PC-9 (cell line): ENCODE data around the gene PRR7. TPM values are rescaled to one million over a fixed set of nuclear protein-coding genes. Genes with fewer than 3 reads are reported as not detected.

Experiments
- BruUV-seq: library from RNA; stranded (reverse); fragments of 400-500 nt; replicated peaks from 2 replicates; lab custom pipeline; 2021; lab: Mats Ljungman, UMichigan
- CTCF ChIA-PET: fragments of 300-600 bp; sonication (Branson Sonifier 250); formaldehyde crosslinking; loops from one replicate; lab custom pipeline; 2022; ENCODE audit warnings: antibody characterized with exemption; lab: Charles Lee
- POLR2A ChIA-PET: fragments of 300-600 bp; sonication (Branson Sonifier 250); formaldehyde crosslinking; loops from one replicate; lab custom pipeline; 2022; ENCODE audit warnings: antibody characterized with exemption; ENCODE audit not compliant: unreplicated experiment; lab: Charles Lee
- DNase-seq, 2 experiments: peaks; one replicate each; pipeline versions ENCODE4 v3.0.0 to v3.0.0-alpha.2; 2015 to 2022; ENCODE audit warnings: mixed read lengths in 1 of 2
- H2AFZ ChIP-seq: fragments of 200-600 bp; sonication (generic); 2 replicates; pipeline ENCODE4 v1.8.1; 2017; ENCODE audit warnings: antibody characterized with exemption
- H3F3A ChIP-seq: fragments of 200-600 bp; sonication (generic); 2 replicates; pipeline ENCODE4 v1.8.1; 2017; ENCODE audit warnings: antibody characterized with exemption, mild to moderate bottlenecking, low read depth; ENCODE audit not compliant: insufficient read depth
- H3K27ac ChIP-seq: fragments of 200-600 bp; sonication (generic); 2 replicates; pipeline ENCODE4 v1.6.1; 2016; ENCODE audit warnings: mixed run types
- H3K27me3 ChIP-seq: fragments of 200-600 bp; sonication (generic); 2 replicates; pipeline ENCODE4 v1.6.1; 2016; ENCODE audit warnings: low read depth, mixed run types; ENCODE audit not compliant: insufficient read depth
- H3K36me3 ChIP-seq: fragments of 200-600 bp; sonication (generic); 2 replicates; pipeline ENCODE4 v1.6.1; 2016; ENCODE audit warnings: low read depth, mixed run types
- H3K4me1 ChIP-seq: fragments of 200-600 bp; sonication (generic); replicated peaks from 2 replicates; pipeline ENCODE4 v1.6.1; 2016; ENCODE audit warnings: mixed run types; ENCODE audit not compliant: insufficient read depth
- H3K4me2 ChIP-seq: fragments of 200-600 bp; sonication (generic); 2 replicates; pipeline ENCODE4 v1.6.1; 2017; ENCODE audit warnings: mixed run types
- H3K4me3 ChIP-seq: fragments of 200-600 bp; sonication (generic); 2 replicates; pipeline ENCODE4 v1.6.1; 2016; ENCODE audit warnings: mixed run types
- H3K79me2 ChIP-seq: fragments of 200-600 bp; sonication (generic); 2 replicates; pipeline ENCODE4 v1.6.1; 2017; ENCODE audit warnings: low read depth, mixed run types
- H3K9me2 ChIP-seq: fragments of 200-600 bp; sonication (generic); 2 replicates; pipeline ENCODE4 v1.8.1; 2017; ENCODE audit warnings: mild to moderate bottlenecking; ENCODE audit not compliant: insufficient read depth
- H3K9me3 ChIP-seq: fragments of 200-600 bp; sonication (generic); 2 replicates; pipeline ENCODE4 v1.8.1; 2016; ENCODE audit warnings: low read depth; ENCODE audit not compliant: insufficient read depth
- H4K20me1 ChIP-seq: fragments of 200-600 bp; sonication (generic); 2 replicates; pipeline ENCODE4 v1.8.1; 2017; ENCODE audit not compliant: insufficient read depth
- CTCF ChIP-seq: fragments of 200-600 bp; sonication (generic); conservative IDR thresholded peaks from 2 replicates; pipeline ENCODE4 v1.6.1; 2017; ENCODE audit warnings: mixed run types, antibody characterized with exemption, mild to moderate bottlenecking, moderate library complexity
- EZH2 ChIP-seq: fragments of 200-600 bp; sonication (generic); IDR thresholded peaks from 2 replicates; pipeline ENCODE4 v1.8.0; 2017; ENCODE audit warnings: antibody characterized with exemption, low read depth
- intact Hi-C: fragments of 100-400 bp; cut with micrococcal nuclease; formaldehyde crosslinking; loops from one replicate; pipeline ENCODE4 v1.10.0; 2022; ENCODE audit not compliant: unreplicated experiment
- total RNA-seq: library from RNA; stranded (reverse); gene quantifications from 2 replicates; pipeline ENCODE4 v1.2.3, GENCODE V29; 2021

Gene PRR7
- total RNA-seq, 1 experiment from 2014 or later: 22.2 TPM

GRCh38 chr5:177469750-177470525, 23.3 kb downstream of the PRR7 start:
- H3K4me2 ChIP-seq: no peak overlapping the region
- peaks cover 21% of the 10 kb centered on the region; the same call in 1 of the 2 replicates for H3K79me2 ChIP-seq
- H3K9me2 ChIP-seq: no peaks in the 10 kb centered on the region
- H3K36me3 ChIP-seq: peaks cover 4% of the 10 kb centered on the region; the same call in 1 of the 2 replicates
- H3K4me3 ChIP-seq: no peak overlapping the region
- no peaks in the 10 kb centered on the region for H3K9me3 ChIP-seq
- H2AFZ ChIP-seq: no peak overlapping the region
- POLR2A ChIA-PET: interaction anchor here (0.6 kb wide), 1 partner anchor 355 kb away, joined by 10 read pairs; no protein-coding TSS in a partner anchor
- CTCF ChIA-PET: no interaction called here
- H4K20me1 ChIP-seq: peaks cover 24% of the 10 kb centered on the region
- peaks cover 22% of the 10 kb centered on the region for H3K4me1 ChIP-seq
- no peak overlapping the region for H3K27ac ChIP-seq
- BruUV-seq: no TSS peak
- H3K27me3 ChIP-seq: no peaks in the 10 kb centered on the region
- intact Hi-C loops: loop anchor here (2.0 kb wide), 2 partner anchors 13 to 27 kb away; partner anchors contain the start of gene PDLIM7
- no peak for DNase-seq
- H3F3A ChIP-seq: peaks cover 27% of the 10 kb centered on the region
- TF ChIP-seq EZH2 (no peak), CTCF (no peak)

- Histone ChIP-seq H3K27me3 (no peaks in the 10 kb centered on the region), H3K79me2 (peaks cover 21% of the 10 kb centered on the region; the same call in 1 of the 2 replicates), H4K20me1 (peaks cover 24% of the 10 kb centered on the region), H3F3A (peaks cover 35% of the 10 kb centered on the region), H3K4me2 (peak overlapping the region; percentile 97), H3K9me3 (no peaks in the 10 kb centered on the region), H3K36me3 (no peaks in the 10 kb centered on the region), H2AFZ (no peak overlapping the region), H3K9me2 (no peaks in the 10 kb centered on the region), H3K4me1 (peaks cover 22% of the 10 kb centered on the region), H3K4me3 (no peak overlapping the region), H3K27ac (no peak overlapping the region)
- intact Hi-C loops: loop anchor here (2.0 kb wide), 1 partner anchor 14 kb away; no protein-coding TSS in a partner anchor
- ChIA-PET CTCF (interaction anchor here (0.7 to 1.1 kb wide), 2 partner anchors 14 to 29 kb away, joined by 3 read pairs; no protein-coding TSS in a partner anchor), POLR2A (interaction anchor here (0.5 to 2.1 kb wide), 2 partner anchors 23 to 25 kb away, joined by 3 to 6 read pairs; no protein-coding TSS in a partner anchor)
- no peak for DNase-seq
- TSS peak; percentile 27 for BruUV-seq
- no peak for TF ChIP-seq CTCF
- TF ChIP-seq EZH2: no peak
These were observed 24.3 kb downstream of the PRR7 start for GRCh38 chr5:177470759-177471536.
